HG03095 (cell line): ENCODE results near the gene STIP1.

ENCODE experiments used
- ATAC-seq: cut with Tn5 transposase; IDR thresholded peaks from one replicate; pipeline ENCODE4 v1.9.1; 2021; ENCODE audit warnings: moderate library complexity; ENCODE audit not compliant: unreplicated experiment

STIP1 gene

DNA sequence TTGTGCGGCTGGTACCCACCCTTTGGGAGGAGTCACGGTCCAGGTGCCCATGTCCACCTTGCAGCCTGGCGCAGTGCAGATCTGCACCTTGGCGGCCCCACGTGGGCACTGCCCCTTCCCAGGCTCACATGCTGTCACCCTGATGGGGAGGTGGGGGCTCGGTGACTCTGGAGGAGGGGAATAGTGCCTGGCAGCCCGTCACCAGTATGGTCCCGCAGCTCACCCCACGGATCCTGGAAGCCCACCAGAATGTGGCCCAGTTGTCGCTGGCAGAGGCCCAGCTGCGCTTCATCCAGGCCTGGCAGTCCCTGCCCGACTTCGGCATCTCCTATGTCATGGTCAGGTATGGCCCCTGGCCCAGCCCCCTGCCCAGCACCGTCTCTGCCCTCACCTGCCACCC is 34.8 kb downstream of the STIP1 start:
- no peak for ATAC-seq

DNA sequence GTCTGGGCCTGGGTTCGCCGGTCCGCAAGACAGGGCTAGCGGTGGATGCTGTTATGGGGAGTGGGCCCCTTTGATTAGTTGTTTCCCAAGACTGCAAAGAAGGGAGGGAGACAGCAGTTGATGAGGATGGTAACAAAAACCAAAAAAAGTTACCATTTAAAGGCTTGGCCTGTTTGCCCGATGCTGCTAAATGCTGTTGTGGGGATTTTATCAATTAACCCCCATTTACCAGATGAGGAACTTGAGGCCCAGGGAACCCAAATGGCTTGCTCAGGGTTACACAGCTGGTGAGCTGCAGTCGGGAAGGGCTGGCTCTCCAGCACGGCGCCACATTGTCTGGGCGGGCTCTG is 36.7 kb downstream of the STIP1 start:
- no peak for ATAC-seq

DNA sequence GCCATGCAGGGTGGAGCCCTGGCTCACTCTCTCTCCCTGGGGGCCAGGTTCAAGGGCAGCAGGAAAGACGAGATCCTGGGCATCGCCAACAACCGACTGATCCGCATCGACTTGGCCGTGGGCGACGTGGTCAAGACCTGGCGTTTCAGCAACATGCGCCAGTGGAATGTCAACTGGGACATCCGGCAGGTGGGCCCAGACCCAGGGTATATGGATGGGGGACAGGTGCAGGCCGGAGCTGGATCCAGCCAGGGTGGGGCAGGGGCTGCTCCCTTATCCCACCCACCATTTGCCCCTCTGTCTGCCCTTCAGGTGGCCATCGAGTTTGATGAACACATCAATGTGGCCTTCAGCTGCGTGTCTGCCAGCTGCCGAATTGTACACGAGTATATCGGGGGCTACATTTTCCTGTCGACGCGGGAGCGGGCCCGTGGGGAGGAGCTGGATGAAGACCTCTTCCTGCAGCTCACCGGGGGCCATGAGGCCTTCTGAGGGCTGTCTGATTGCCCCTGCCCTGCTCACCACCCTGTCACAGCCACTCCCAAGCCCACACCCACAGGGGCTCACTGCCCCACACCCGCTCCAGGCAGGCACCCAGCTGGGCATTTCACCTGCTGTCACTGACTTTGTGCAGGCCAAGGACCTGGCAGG is 37.2 kb downstream of the STIP1 start:
- no peak for ATAC-seq

DNA sequence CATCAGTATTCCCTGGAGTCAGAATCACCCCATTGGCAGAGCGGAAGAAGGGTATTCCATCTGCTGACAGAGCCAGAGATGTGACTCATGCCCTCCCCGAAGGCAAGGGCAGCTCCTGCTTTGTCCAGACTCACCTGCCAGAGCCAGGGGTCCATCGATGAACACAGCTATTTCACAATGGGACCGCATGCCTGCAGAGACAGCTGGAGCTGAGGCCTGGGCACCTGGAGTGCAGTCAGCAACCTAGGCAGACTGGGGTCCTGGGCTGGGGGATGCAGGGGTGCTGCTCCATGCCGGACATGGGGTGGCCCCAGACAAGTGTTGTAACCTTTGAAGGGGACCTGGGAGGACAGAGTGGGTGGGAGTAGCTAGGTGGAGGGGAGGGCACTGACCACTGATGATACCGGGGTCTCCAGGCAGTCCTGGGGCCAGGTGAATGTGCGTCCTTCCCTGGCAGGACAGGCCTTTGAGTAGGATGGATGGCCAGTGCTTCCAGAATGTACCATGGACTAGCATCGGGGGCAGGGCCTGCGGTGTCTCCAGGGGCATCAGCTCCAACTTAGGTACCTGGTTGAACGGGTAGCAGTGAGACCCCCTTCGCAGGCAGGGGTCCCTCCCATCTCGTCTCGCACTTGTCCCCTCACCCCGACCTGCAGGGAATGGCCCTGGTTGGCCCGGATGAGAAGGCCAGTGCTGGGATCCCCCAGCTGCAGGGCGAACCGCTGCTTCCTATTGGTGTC is 38.4 kb downstream of the STIP1 start:
- no peak for ATAC-seq

DNA sequence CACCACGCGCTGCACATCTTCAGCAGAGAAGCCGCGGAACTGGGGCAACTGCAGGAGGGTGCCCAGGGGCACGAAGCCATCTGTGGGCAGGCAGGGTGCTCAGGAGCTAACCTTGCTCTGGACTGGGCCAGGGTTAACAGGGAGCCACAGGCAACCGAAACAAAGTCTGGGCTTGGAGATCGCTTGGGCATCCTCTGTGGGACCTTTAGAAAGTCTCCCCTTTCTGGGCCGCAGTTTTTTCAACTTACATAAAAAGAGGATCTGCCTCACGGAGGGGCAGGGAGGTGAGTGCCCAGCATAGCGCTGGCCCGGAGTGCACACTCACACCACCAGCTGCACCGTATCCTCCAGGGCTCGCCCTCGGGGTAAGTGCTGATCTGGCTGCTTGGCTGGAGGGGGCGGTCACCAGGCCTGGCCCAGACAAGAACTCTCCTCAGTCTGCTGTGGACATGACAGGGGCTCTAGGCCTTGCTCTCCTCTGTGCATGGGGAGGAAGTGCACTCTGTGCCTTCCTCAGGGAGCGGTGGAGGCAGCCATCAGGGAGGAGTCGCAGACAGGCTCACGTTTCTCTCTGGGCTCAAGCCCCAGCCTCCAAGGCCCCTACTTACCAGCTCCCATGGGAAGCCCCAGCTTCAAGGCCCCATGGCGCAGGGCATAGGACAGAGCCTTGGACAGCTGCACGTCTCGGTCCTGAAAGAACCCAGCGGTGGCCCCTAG is 39.1 kb downstream of the STIP1 start:
- no peak for ATAC-seq

DNA sequence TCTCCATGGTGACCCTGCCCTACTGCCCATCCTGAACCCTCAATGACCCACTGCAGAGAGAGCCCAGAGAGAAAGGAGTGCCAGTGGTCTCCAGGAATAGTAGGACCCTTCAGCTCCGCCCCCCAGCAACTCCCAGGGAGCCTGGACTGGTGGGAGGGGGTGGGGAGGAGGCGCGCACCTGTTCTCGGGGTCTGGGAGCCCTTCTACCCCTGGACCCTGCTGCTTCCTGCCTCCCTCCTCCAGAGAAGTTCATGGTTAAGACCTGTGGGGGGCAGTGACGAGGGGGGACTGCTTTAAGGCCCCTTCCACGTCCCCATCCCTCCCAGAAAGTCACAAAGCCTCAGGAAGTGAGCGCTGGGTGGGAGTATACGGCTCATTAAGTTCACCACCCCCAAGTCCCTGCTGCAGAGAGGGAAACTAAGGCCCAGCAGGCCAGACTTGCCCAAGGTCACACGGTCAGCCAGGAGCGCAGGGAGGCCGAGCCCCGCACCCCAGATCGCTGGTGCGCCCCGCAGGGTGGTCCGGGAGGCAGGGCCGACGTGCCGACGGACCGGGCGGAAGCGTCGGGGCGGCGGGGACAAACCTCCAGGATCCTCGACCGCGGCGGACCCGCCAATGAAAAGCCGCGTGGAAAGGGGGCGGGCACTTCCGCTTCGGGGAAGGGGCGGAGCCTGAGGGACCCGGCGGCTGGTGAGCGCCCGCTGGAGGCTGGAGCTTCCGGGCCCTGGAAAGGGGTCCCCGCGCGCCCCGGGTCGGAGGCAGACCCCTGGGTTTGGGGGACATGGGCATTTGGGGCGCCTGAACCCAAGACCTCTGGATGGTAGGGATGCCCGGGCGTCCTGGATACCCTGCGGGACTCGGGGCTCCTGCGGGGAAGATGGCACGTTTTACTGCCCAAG is 39.9 kb downstream of the STIP1 start, which contains the start of the genes NUDT22 and TRPT1:
TSS of gene NUDT22 (plus strand) at position 667 of the 899 bp plus-strand sequence. CDS start 379 bp downstream, outside the sequence.
TSS of gene TRPT1 (minus strand) at position 579 of the 899 bp plus-strand sequence. CDS start at position 253, 326 bp downstream.
- ATAC-seq, result no peak

DNA sequence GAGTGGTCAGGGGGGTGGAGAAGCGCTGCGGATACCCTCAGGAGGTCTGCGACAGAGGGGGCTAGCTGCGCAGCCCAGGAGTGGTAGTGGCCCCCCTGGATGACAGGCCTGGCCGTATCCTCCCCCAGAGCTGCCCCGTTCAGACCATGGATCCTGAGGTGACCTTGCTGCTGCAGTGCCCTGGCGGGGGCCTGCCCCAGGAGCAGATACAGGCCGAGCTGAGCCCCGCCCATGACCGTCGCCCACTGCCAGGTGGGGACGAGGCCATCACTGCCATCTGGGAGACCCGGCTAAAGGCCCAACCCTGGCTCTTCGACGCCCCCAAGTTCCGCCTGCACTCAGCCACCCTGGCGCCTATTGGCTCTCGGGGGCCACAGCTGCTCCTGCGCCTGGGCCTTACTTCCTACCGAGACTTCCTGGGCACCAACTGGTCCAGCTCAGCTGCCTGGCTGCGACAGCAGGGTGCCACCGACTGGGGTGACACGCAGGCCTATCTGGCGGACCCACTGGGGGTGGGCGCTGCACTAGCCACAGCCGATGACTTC is 40.6 kb downstream of the STIP1 start:
- no peak for ATAC-seq

DNA sequence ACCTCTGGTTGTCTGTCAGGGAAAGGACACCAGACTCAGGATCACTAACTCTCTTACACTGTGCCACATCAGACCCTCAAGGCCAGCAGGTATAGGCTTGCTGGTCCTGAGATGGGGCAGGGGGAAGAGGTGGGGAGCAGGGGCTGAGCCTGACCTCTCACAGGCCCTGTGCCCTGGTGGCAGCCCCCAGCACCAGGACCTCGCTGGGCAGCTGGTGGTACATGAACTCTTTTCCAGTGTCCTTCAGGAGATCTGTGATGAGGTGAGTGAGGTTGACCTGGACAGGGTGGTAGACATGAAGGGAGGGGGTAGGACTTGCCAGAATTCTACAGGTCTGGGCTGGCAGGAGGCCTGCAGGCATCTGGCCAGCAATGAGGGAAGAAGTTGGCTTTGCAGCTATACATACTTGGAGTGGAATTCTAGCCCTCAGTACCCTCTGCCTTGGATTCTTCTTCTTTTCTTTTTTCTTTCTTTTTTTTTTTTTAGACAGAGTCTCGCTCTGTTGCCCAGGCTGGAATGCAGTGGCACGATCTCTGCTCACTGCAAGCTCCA is 41.5 kb downstream of the STIP1 start:
- no peak for ATAC-seq

DNA sequence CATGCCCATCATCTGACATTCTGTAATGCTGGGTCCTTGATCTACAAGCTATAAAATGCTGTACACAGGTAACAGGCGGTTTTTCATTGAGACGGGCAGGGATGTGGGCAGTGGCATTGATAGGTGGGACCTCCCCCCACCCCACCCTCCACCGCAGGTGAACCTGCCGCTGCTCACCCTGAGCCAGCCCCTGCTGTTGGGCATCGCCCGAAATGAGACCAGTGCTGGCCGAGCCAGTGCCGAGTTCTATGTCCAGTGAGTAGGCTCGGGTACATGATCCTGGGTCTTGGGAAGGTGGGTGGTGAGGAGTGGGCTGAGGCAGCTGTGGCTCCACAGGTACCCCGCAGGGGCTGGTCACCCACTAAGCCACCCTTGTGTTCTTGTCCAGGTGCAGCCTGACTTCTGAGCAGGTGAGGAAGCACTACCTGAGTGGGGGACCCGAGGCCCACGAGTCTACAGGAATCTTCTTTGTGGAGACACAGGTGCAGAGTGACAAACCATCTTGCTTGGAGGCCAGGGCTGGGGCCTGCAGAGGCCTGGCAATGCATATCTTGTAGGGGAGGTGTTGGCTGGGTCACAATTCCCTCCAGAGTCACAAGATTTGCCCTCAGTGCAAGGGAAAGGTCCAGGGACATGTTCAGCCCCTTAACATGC is 43.2 kb downstream of the STIP1 start:
- no peak for ATAC-seq

DNA sequence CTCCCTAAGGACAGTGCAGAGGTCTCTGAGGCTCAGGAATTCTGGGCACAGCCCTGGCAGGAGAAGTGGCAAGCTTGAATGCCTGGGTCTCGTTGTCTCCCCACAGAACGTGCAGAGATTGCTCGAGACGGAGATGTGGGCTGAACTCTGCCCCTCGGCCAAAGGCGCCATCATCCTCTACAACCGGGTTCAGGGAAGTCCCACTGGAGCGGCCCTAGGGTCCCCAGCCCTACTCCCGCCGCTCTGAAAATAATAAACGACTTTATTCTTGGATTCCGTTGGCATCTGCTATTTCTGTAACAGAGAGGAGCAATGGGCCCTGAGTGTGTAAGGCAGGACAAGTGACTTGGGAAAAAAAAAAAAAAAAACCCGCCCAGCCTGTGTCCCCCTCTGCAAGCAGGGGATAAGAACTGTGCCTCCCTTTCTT is 43.8 kb downstream of the STIP1 start:
- ATAC-seq, result no peak

DNA sequence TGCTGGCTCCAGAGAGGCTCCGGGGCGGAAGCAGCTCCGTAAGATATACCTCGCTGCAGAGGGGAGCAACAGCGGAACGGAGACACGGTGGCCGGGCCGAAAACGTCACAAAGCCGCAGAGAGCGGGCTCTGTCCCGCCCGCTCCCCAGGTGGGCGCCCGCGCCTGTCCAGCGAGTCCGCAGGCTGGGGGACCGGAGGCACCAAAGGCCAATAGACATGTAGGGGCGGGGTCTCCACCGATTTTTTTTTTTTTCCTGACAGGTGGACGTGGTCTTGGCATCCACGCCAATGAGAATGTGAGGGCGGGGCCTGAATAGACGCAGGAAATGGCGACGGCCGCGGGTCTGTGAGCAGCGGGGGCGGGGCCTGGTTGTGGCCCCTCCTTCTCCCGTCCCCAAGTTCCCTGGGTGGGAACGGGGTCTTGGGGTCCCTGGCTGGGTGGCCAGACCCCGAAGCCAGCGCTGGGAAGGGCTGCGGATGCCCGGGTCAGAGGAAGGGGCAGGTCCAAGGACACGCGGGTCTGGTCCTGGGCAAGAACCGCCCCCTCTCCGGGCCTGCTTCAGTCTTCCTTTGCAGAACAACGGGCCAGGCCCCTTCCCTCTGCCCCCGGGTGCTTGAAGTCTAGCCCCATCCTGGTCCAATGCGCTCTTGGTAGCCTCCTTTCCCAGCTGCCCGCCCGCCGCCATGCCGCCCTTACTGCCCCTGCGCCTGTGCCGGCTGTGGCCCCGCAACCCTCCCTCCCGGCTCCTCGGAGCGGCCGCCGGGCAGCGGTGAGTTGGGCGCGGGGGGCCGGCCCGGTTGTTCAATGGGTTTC is 44.4 kb downstream of the STIP1 start, which contains the start of gene DNAJC4:
TSS of gene DNAJC4 (plus strand) at position 378 of the 814 bp plus-strand sequence. CDS start at position 685, 307 bp downstream.
- peak; percentile 38 for ATAC-seq

DNA sequence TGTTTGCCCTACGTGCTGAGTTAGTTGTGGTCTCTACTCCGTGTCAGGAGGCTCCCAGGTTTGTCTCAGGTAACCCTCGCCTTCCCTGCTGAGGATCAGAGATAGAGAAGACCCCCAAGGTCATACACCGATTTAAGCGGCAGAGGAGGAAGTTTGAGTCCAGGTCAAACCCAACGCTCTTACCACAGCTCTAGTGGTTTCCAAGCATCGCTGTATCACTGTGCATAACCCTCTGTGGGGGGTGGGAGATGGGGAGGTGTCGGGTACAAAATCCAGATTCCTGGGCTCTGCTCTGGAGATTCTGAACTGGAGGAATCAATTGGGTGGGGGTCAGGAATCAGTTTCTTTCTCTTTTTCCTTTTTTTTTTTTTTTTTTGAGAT is 45.0 kb downstream of the STIP1 start:
- no peak for ATAC-seq

DNA sequence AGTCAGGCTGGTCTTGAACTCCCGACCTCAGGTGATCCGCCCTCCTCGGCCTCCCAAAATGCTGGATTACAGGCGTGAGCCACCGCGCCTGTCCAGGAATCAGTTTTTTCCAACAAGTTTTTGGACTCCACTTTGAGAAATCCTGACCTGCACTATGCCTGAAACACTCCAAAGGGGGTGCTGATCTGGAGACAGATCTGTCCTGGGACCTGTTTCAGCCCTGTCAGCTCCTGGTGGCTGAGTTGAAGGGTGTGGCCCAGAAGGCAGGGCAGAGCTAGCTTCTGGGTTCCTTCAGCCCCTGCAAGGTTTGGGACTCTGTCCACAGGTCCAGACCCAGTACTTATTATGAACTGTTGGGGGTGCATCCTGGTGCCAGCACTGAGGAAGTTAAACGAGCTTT is 45.6 kb downstream of the STIP1 start:
- no peak for ATAC-seq

DNA sequence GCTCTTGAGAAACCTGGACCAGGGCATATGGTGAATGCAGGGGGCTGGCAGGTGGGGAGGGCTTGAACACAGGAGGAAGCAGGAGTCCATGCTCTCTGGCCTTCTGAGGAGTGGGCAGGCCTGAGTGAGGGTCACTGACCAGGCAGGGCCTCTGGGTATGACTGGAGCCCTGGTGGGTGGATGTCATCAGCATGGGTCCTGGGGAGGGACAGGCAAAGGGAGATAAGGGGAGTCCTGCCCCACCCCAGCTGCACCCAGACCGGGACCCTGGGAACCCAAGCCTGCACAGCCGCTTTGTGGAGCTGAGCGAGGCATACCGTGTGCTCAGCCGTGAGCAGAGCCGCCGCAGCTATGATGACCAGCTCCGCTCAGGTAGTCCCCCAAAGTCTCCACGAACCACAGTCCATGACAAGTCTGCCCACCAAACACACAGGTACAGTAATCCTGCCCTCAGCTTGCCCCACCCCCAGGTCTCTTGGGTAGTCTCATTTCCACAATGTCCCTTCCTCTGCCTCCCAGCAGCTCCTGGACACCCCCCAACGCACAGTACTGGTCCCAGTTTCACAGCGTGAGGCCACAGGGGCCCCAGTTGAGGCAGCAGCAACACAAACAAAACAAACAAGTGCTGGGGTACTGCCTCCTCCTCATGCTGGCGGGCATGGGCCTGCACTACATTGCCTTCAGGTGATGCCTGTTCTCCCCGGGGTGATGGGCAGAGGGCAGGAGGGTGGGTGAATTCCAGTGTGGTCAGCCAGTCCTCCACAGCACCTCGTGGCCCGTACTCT is 46.4 kb downstream of the STIP1 start:
- ATAC-seq, result no peak

DNA sequence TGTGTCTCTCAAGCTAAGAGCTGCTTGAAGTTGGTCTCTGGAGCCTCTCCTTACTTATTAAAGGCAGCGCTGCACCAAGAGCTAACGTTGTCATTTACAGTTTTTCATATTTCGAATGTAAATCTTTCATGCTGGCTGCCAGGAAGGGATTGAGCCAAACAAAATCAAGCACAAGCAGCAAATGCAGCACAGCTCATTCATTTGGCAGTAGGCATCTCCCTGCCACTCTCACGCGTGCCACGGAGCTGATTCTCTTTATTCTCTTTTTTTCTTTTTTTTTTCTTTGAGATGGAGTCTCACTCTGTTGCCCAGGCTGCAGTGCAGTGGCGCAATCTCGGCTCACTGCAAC is 47.0 kb downstream of the STIP1 start:
- ATAC-seq, result no peak

DNA sequence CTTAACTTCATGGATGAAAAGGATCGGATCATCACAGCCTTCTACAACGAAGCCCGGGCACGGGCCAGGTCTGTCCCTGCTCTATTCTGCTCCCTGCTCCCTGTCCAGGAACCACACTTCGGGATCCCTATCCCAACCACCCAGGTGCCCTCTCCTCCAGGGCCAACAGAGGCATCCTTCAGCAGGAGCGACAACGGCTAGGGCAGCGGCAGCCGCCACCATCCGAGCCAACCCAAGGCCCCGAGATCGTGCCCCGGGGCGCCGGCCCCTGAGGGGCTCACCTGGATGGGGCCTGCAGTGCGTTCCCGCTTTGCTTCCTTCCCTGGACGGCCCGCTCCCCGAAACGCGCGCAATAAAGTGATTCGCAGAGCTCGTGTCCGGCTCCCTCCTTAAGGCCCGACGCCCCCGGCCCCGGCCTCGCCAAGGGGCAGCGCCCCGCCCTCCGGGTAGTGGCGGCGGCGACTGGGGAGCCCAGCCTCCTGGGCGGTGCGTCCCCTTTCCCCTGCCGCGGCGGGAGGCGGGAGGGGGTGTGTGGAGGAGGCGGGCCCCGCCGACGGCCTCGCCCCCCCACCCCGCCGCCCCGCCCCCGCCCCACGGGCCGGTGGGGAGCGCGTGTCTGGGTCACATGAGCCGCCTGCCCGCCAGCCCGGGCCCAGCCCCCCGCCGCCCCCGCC is 48.1 kb downstream of the STIP1 start, which contains the start of gene VEGFB:
TSS of gene VEGFB (plus strand) at position 672 of the 674 bp plus-strand sequence. CDS start 250 bp downstream, outside the sequence.
- no peak for ATAC-seq

DNA sequence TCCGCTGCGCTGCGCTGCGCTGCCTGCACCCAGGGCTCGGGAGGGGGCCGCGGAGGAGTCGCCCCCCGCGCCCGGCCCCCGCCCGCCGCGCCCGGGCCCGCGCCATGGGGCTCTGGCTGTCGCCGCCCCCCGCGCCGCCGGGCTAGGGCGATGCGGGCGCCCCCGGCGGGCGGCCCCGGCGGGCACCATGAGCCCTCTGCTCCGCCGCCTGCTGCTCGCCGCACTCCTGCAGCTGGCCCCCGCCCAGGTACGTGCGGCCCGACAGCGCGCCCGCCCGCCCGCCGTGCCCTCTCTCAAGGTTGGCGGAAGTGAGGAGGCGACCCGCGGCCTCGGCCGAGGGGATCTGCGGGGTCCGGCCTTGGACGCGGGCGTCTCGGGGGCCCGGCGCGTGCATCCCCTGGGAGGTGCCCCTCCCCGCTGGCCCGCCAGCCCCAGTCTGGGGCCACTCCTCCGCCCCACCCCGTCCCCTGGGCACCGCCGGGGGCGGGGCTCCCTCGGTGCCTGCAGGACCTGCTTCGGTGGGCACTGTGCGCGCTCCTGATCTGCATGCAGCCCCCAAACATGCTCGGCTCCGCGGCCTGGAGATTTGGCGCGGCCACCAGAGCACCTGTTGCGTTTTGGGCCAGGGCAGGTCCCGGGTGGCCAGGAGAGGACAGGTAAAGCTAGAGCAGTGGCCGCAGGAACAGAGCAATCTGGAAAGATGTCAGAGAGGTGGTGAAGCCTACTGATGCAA is 48.8 kb downstream of the STIP1 start:
- no peak for ATAC-seq
